Measurements from ENCODE around the gene UBASH3B.

UBASH3B gene

DNA sequence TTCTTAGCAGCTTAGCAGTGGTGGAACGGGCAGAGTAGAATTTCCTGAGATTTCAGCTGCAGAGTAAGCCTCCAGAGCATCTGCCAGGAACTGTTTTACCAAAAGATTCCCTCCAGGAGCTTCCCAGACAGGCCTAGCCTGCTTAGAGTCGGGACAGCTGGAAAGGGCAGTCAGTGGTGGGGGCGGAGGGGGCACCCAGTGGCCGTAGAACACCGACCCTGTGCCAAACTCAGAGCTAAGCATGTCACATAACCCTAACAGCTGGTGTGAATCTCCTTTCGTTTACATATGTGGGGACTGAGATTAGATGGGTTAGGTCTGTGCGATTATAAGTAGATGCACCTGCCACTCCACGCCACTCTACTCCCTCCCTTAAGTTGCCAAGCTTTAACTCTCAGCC, 102.8 kb downstream of the UBASH3B start:
- DNase-seq: no peak

DNA sequence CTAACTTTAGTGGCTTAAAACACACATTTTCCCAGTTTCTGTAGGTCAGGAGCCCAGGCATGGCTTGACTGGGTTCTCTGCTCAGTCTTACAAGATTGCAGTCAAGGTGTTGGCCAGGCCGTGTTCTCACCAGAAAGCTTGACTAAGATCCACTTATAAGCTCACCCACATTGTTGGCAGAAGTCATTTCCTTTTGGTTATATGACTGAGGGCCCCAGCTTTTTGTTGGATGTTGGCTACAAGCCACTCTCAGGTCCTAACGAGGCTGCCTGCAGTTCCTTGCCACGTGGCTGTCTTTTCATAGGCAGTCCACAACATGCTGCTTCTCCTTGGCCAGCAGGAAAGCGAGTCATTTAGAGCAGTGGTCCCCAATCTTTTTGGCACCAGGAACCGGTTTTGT, 103.5 kb downstream of the UBASH3B start:
- DNase-seq: no peak

DNA sequence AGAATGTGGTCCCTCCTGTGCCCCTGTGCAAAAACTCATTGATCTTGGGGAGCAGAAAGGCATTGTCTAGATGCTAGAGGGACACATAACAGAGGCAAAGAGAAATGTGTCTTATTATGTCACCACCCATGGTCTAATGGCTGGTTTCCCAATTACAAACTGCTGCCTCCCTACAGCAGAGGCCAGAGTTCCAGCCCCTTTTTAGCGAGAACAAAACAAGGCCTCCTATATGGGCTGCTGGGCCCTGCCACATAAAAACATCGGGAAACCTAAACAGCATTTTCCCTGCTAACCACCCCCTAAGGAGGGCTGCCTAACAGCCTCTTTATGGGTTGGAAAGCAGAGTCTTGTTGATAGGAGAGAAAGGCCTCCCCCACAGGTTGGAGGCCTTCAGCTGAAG, 107.6 kb downstream of the UBASH3B start:
- no peak for DNase-seq

DNA sequence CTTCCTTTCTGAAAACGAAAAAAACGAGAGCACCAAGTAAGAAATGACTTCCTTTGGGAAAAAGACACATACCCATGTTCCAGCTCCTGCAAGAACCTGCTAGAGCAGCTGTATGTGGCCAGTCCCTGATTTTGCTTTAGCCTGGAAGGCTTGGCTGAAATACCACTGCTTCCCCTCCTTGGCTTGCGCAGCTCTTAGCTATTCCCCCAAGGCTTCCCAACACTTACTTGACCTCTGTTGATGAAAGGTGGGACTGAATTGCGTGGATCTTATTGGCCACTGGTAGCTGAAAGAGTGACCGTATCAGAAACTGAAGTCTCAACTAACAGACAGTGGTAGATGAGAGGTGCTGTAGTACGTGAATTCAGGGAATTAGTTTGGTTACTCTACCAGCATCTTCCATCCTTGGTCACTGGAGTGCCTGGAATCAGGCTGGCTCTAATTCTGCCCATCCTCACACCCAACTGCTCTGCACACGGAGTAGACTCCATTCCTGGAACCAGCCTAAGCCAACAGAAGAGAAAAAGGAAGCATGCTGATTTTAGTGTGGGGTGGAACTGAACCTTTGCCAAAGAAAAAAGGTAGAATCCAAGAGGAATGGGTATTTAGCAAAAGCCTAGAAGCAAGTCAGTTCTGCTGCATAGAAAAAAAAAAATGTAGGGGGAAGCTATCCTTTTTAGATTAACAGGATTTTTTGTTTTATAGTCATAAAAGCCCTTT, 109.0 kb downstream of the UBASH3B start:
- DNase-seq: no peak

DNA sequence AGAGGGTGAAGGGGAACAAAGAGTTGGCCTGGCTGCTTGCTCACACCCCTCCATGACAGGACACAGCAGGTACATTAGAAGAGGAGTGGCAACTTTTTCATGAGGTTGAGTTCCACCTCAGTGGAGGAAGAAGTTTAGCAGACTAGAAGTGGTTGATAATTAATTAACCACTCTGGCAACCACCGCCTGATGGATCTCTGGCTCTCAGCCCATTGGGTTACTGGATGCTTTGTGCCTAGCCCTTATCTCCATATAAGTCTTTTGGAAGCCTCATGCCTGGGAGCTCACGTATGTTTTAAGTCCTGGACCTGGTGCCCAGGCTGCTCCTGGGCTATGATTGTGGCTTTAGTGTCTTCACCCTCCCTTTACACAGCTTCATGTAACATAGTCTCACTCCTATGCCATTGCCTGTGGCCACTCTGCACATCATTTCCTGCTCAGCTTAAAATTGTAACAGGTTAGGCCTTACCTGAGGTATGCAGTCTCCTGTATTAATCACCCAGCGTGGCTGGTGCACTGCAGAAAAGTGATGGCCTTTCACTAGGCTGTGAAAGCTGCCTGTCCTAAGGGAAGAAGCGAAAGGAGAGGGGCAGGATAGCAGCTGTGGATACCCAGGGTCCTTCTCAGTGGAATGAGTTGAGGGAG, 110.1 kb downstream of the UBASH3B start:
- DNase-seq: no peak

DNA sequence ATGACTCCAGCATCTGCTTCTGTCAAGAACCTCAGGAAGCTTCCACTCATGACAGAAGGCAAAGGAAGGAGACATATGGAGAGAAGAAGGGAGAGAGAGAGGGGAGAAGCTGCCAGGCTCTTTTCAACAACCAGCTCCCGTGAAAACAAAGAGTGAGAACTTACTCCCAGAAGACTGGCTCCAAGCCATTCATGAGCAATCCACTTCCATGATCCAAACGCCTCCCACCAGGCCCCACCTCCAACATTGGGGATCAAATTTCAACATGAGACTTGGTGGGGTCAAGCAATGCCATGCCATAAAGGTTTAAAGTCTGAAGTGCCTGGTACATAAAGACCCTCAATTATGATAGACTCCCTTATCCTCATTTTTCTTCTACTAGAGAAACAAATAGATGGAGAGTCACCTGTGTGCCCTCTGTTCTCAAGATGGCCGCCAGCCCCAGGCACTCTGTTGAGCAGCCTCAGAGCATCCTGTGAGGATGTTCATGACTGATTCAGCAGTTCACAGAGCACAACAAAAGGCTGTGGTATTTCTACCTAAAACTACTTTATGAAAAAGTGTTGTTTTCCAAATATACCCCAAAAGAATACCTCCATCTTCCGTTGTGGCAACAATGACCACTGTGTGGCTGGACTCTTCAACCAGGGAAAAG, 113.7 kb downstream of the UBASH3B start:
- DNase-seq: no peak

DNA sequence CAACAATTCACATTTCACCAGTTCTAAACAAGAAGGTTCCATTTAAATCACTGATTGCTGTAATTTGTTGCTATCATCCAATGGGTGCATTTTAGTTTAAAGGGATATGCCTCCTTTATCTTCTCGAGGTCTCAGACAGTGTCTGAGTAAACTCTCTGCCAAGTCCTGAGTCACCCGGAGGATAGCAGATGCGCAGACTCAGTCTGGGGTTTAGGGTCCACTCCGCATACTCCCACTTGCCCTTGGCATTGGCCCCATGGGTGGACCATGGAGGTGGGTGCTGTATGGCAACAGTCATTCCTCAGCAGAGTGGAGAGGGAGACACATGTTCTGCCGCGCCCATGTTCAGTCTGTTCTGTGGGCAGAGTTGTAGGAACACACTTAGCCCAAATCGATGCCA, 117.4 kb downstream of the UBASH3B start:
- DNase-seq: no peak

DNA sequence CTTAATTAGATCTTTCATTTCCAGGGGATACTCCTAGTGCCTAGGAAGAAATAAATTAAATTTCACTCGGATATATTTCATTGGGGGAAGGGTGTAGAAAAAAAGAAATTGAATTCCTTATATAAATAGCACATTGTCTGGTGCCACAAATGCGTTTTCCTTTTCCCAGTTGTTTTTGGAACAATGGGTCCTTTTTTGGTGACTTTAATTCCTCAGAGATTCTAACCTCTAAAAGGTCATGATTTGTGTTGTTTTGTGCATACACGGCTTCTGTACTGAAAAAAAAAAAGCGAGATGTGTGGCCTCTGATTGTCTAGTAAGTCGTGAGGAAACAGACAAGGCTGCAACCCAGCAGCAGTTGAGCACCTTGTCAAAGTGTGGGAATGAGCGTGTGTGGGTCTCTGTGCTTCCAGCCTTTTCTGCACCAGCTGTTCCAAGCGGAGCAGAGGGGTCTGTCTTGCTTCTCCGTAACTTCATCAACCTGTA, 118.3 kb downstream of the UBASH3B start:
- no peak for DNase-seq

DNA sequence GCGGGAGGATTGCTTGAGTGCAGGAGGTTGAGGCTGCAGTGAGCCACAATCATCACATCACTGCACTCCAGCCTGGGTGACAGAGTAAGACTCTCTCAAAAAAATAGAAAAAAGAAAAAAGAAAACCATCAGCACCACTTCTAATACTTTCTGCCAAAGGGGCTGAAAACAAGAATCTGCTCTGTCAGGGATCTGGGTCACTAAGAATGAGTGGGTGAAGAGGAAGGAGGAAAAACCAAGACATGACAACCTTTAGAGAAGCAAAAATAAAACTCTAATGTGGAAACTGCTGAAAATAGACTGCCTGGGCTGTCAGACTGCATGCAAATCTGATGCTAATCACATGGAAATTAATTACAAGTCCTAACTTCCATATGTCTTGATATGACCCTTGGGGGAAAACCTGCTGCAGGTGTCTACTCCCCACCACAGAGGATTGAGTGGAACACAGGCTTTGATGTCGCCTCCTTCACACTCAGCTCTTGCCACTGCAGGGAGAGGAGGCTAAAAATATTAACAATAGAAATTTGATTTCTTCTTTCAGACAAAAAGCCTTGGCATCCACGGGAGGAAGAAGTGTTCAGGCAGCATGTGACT, 120.3 kb downstream of the UBASH3B start:
- DNase-seq: no peak

DNA sequence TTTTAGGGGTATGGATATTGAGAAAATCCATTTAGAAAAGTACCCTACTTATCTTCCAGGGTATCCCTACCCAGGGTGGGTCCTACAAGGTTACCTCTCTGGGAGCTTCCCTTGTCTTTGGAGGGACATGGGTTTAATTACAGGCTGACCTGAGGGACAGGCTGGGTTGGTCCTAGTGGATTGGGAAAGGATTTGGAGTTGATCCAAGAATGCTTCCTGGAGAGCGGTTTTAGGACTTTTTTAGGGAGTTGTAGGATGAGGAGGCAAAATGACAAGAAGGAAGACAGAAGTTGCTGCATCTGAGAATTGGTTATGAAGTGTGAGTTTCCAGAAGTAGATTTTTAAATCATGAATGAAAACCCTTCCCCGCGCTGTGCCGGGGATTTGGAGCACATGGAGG, 121.0 kb downstream of the UBASH3B start:
- no peak for DNase-seq

DNA sequence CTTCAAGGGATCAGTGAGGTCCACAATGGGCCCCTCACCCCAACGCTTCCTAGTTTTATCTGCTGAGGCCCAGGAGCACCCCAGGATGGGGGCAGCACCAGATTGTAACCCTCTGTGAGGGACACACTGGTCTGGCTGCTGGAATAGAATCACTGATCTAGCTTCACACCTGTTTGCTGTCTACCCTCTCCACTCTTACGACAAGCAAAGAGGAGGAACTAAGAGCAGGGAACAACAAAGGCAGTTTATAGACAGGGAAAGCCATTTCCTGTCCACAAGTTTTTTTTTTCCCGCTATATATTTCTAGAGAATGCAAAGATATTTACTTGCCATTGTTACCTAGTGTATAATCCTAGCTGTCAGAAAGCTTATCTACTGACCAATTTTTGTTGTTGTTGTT, 121.8 kb downstream of the UBASH3B start:
- DNase-seq: no peak

DNA sequence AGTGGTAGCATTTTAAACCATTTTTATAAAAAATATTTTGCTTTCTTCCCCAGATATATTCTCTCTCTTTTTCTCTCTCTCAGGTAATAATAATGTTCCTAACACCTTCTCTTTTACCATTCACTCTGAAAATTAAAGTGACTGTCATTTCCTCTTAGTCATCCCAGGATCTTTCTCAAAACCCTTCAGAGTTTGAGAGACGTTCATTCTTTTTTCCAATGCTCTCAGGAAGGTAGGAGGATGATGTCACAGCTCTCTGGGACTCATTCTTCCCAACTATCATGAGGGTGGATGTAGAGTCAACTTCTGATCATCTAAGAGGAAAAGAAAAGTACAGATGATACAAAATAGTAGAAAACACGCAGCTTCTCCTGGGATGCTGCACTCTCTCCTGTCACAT, 122.6 kb downstream of the UBASH3B start:
- no peak for DNase-seq

DNA sequence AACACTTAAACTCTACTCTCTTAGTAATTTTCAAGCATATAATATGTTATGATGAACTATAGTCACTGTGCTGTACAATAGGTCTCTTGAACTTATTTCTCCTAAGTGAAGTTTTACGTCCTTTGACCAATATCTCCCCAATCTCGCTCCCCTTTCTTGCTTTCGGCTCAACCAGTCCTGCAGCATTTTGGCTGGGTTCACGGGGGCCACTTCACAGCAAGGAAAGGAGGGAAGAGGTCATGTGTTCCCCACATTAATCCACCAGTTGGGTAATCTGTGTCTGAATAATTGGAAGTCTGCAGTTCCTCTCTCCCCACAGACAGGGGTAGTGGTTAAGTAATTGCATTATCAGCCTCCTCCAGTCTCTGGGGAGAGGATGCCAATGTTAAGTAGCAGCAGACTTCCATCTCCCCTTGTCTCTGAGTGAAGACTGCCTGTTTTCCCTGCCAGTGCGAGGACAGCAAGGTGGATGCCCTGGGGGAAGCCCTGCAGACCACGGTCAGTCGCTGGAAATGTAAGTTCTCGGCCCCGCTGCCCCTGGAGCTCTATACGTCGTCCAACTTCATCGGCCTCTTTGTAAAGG, 123.6 kb downstream of the UBASH3B start:
- DNase-seq: no peak

DNA sequence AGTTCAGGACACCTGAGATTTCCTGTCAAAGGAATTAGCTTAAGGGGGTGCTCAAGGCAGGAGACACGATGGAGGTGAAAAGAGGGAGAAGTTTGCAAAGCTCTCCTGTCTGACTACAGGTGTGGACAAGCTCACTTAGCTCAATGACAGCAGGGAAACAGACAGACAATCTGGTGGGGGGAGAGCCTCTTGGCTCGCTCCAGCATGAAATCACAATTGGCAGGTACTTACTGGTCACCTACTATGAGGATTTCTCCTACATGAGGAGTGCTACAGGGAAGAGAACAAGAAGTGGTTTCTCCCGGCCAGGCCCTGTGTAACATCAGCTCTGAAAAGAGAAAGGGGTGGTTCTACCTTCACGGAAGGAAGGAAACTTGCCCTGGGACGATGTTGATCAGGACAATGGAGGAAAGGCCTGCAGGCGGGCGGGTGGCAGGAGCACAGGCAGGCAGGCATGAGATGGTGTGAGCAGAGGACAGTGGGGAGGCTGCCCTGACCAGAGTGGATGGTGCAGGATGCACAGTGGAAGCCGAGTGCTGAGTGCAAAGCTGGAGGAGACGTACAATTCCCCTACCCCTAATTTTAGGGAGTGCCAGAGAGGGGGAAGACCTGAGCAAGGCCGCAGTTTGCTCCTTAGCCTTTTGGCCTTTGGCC, 124.9 kb downstream of the UBASH3B start:
- no peak for DNase-seq

DNA sequence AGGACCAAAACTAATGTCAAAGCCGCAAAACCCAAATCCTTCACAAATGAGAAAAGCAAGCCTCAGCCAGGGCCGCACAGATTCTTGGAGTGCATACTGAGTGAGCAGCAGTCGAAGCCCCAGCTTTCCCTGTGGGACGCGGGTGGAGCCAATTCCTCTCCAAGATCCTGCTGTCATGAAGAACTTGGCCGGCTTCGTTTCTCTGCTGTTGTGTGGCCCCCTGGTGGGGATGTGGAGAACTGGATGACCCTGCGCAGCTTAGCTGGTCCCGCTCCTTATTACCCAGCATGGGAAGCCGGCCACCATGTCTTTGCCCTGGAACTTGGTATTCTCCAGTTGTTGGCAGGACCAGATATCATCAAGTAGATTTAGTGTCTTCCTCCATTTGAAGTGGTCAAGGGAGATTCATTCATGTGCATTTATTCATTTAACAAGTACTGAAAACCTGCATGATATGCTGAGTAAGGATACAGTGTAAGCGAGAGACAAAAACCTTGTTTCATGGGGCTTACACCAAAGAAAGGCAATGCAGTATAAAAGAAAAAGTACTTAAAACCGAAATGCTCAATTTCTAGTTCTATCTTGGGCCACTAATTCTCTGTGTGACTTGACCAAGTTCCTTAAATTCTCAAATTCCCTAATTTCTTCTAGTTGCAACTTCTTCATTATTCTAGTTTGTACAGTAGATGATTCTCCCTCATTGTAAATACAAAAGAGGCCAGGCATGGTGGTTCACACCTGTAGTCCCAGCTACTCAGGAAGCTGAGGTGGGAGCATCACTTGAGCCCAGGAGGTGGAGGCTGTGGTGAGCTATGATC, 126.1 kb downstream of the UBASH3B start:
- peak; percentile 61 for DNase-seq

DNA sequence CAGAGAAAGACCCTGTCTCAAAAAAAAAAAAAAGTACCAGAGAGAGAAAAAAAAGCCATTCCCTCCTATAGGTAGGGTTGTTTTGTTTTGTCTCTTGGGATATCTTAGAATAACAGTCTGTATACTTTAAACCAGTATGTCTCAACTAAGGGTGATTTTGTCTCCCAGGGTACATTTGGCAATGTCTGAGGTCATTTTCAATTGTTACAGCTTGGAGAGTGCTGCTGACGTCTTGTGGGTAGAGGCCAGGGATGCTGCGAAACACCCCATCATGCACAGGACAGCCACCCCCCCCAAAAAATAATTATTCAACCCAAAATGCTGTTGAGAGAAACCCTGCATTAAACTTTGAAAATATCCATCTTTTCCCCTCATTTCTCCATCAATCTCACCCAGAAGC, 126.7 kb downstream of the UBASH3B start:
- DNase-seq: no peak

DNA sequence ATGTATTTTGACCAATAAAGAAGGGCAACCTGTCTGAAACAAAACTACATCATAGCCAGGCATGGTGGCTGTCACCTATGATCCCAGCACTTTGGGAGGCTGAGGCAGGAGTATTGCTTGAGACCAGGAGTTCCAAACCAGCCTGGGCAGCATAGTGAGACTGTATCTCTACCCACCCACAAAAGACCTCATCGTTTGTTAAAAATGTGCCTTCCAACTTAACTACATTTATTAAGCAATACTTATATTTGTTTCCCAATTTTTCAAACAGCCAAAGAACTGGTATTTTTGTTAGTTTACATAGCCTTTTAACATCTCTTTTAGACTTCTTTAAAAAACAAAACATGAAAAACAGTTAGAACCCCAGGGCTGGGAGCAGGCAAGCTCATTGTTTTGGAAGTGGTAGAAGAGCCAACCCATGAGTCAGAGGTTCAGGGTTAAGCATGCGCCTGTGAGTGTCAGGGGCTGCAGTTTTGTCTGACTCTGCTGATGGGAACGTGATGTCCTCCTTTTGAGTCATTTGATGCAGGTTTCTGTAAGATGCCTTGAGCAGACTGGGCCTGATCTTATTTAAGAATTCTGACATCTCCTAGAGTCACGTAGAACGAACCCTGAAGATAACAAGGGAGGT, 128.9 kb downstream of the UBASH3B start:
- no peak for DNase-seq

DNA sequence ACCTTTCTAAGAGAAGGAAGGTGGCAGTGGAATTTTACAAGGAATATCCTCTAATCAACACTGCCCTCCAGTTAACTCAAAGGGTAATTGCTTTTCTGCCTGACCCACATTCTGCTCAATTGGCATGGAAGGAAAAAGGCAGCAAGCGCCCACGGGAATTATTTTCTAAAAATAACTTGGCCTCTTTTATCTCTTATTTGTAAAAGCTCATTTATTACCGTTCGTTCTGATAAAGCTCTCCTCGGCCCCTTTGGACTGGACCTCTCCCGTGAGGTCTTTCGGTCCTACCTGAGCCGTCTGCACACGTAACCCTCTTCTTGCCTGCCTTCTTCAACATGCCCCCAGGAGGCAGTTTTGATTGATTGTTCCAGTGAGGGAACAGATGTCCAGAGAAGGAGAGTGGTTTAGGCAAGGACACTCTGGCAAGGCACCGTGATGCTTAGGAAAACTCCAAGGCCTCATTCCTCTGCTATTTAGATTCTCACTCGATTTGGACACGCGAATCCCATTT, 129.6 kb downstream of the UBASH3B start:
- DNase-seq: no peak

DNA sequence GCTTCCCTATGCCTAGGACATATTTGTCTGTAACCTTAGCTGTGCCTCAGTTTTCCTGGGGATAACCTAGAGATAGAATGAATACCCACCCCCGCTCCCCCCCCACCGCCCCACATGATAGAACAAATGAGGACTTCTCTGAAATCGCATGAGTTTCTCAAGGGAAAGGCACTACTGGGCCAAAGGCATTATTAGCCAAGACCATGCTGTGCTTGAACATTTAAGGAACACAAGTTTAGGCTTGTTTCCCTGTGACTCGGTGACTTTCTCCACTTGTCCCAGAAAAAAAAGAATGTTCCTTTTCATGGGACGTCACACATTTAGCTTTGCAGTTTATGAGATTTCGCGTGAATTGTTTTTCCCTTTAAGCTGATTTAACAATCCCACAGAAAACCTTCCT, 131.4 kb downstream of the UBASH3B start:
- no peak for DNase-seq

DNA sequence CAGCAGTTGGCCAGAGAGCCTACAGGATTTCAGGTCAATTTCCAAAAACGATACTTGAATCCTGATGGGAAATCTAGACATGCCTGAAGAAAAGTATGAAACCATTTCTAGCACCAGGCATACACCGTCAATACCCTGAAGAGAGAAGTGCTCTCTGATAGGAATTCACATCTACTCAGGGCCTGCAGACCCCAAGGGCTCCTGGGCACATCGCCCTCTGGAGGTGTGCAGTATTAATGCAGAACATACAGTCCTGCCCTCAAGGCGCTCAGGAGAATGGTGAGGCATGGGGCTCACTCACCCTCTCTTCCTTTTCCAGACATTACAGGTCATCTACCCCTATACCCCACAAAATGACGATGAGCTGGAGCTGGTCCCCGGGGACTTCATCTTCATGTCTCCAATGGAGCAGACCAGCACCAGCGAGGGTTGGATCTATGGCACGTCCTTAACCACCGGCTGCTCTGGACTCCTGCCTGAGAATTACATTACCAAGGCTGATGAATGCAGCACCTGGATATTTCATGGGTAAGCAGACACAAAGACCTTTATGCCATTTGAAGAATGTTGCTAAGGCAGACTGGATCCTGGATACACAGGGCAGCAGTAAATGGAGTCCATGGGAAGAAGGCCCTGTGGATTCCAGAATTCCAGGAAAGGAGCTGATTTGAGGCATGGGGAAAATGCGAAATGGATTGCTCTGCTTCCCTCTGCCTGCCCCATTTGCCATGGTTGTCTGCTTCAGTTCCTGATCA, 133.4 kb downstream of the UBASH3B start:
- no peak for DNase-seq

DNA sequence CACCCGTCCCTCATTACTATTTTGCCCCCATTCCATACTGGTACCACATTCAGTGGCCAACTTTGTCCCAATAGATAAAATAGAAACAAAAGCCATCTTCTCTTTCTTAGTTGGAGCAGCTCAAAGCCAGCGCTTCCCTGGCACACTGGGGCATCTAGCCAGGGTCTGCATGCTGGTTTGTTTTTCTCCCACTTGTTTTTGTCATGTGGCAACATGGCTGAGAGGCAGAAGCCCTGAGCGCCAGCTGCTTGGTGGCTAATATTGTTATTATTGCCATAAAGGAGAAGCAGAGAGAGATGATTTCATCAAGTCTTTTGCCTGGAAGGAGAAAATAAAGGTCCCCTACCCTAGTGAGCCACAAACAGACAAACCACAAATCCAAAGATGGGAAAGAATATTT, 134.4 kb downstream of the UBASH3B start:
- no peak for DNase-seq

Data from CD4-positive, alpha-beta T cell treated with Interferon gamma for 1 hour (primary cell).